DOHH2 (cell line): ENCODE results near the gene KAZALD1.
A peak's percentile ranks its signal among the peaks of the same experiment; 100 is the strongest.

ENCODE experiments used
- H3F3A ChIP-seq: fragments of 200-600 bp; sonication (generic), shearing (Covaris generic); 2 replicates; pipeline ENCODE4 v1.6.0; 2016; ENCODE audit warnings: antibody characterized with exemption, mild to moderate bottlenecking; ENCODE audit not compliant: control insufficient read depth, insufficient read depth
- H3K27ac ChIP-seq: fragments of 200-600 bp; sonication (generic); 2 replicates; pipeline ENCODE4 v1.5.1; 2014; ENCODE audit warnings: low read depth, mild to moderate bottlenecking, low read length, moderate library complexity
- H3K27me3 ChIP-seq: fragments of 200-600 bp; sonication (generic); 2 replicates; pipeline ENCODE4 v1.6.1; 2014; ENCODE audit warnings: mild to moderate bottlenecking, low read length, mixed read lengths; ENCODE audit not compliant: control insufficient read depth
- H3K36me3 ChIP-seq: fragments of 200-600 bp; sonication (generic); 2 replicates; pipeline ENCODE4 v1.6.1; 2014; ENCODE audit warnings: mild to moderate bottlenecking, low read length, moderate library complexity, mixed read lengths; ENCODE audit not compliant: control insufficient read depth
- H3K4me1 ChIP-seq: fragments of 200-600 bp; sonication (generic); 2 replicates; pipeline ENCODE4 v1.6.1; 2014; ENCODE audit warnings: mild to moderate bottlenecking, low read length, mixed read lengths; ENCODE audit not compliant: control insufficient read depth
- H3K4me2 ChIP-seq: fragments of 200-600 bp; sonication (generic); 2 replicates; pipeline ENCODE4 v1.6.0; 2014; ENCODE audit warnings: mild to moderate bottlenecking, low read length, moderate library complexity
- H3K4me3 ChIP-seq: fragments of 200-600 bp; sonication (generic); 2 replicates; pipeline ENCODE4 v1.5.1; 2014; ENCODE audit warnings: mild to moderate bottlenecking, low read length, mixed read lengths
- H3K79me2 ChIP-seq: fragments of 200-600 bp; sonication (generic); 2 replicates; pipeline ENCODE4 v1.6.1; 2014; ENCODE audit warnings: mild to moderate bottlenecking, low read length, mixed read lengths; ENCODE audit not compliant: control insufficient read depth
- H3K9me2 ChIP-seq: fragments of 200-600 bp; sonication (generic); replicated peaks from 2 replicates; pipeline ENCODE4 v1.6.1; 2014; ENCODE audit warnings: mild to moderate bottlenecking, low read length, mixed read lengths; ENCODE audit not compliant: control insufficient read depth
- H3K9me3 ChIP-seq: fragments of 200-600 bp; sonication (generic); 2 replicates; pipeline ENCODE4 v1.6.1; 2014; ENCODE audit warnings: antibody characterized with exemption, low read length, mixed read lengths; ENCODE audit not compliant: control insufficient read depth, insufficient read depth
- H4K20me1 ChIP-seq: fragments of 200-600 bp; sonication (generic); 2 replicates; pipeline ENCODE4 v1.6.0; 2014; ENCODE audit warnings: low read depth, mild to moderate bottlenecking, antibody characterized with exemption, low read length, moderate library complexity; ENCODE audit not compliant: control insufficient read depth, insufficient read depth
- EZH2phosphoT487 ChIP-seq: fragments of 200-600 bp; sonication (generic); IDR thresholded peaks from 2 replicates; pipeline ENCODE4 v1.6.1; 2017; ENCODE audit warnings: borderline replicate concordance, mild to moderate bottlenecking, antibody characterized with exemption, low read length, moderate library complexity, mixed read lengths
- TF ChIP-seq, protein P1 (sequence below): fragments of 200-600 bp; sonication (generic); IDR thresholded peaks from one replicate; pipeline ENCODE4 v1.5.1; 2014; ENCODE audit warnings: antibody characterized with exemption, mild to moderate bottlenecking, low read depth, low read length; ENCODE audit not compliant: poor library complexity, severe bottlenecking

Gene KAZALD1

DNA sequence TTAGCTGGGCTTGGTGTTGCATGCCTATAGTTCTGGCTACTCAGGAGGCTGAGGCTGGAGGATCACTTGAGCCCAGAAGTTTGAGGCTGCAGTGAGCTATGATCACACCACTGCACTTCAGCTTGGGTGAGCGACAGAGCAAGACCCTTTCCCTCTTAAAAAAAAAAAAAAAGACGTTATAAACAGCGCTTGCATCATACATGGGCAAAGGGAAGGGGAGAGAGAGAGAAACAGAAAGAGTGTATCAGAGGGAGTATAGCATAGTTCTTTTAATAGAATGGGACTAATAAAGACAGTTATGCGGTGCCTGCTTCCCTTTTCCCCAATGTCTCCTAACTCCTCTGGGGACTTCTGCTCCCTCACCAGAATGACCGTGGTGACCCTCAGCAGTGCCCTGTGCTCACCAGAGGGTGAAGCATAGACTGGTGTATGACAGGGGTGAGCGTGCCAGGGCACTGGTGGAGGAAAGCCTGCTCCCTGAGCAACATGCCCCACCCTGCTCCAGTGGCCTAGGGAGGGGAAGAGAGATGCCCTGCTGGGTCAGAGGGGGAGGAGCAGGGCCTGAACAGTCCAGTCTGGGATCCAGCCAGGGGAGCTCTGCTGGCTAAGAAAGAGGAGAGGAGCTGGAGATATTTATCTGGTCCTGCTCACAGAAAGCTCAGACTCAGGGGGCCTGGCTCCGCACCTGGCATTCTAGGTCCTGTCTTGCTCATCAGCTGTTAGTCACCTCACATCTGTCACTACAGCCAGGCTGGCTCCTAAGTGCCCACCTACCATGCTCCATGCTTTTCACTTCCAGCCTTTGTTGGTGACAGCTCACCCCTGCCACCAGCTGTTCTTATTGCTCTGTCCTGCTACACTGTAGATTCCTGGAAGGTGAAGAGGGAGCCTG is 33.1 kb upstream of the KAZALD1 start:
- no peaks in the 10 kb centered on the region for H3K79me2 ChIP-seq
- no peaks in the 10 kb centered on the region for H4K20me1 ChIP-seq
- H3K4me3 ChIP-seq, result no peak overlapping the region
- no peaks in the 10 kb centered on the region for H3K9me2 ChIP-seq
- no peak overlapping the region for H3K27ac ChIP-seq
- H3F3A ChIP-seq, result no peaks in the 10 kb centered on the region
- H3K36me3 ChIP-seq, result no peaks in the 10 kb centered on the region
- TF ChIP-seq, protein P1, sequence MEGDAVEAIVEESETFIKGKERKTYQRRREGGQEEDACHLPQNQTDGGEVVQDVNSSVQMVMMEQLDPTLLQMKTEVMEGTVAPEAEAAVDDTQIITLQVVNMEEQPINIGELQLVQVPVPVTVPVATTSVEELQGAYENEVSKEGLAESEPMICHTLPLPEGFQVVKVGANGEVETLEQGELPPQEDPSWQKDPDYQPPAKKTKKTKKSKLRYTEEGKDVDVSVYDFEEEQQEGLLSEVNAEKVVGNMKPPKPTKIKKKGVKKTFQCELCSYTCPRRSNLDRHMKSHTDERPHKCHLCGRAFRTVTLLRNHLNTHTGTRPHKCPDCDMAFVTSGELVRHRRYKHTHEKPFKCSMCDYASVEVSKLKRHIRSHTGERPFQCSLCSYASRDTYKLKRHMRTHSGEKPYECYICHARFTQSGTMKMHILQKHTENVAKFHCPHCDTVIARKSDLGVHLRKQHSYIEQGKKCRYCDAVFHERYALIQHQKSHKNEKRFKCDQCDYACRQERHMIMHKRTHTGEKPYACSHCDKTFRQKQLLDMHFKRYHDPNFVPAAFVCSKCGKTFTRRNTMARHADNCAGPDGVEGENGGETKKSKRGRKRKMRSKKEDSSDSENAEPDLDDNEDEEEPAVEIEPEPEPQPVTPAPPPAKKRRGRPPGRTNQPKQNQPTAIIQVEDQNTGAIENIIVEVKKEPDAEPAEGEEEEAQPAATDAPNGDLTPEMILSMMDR, result no peak
- no peak for TF ChIP-seq EZH2phosphoT487
- H3K27me3 ChIP-seq, result peaks cover 54% of the 10 kb centered on the region
- no peak overlapping the region for H3K4me2 ChIP-seq
- H3K9me3 ChIP-seq, result no peaks in the 10 kb centered on the region
- H3K4me1 ChIP-seq, result peaks cover 33% of the 10 kb centered on the region

DNA sequence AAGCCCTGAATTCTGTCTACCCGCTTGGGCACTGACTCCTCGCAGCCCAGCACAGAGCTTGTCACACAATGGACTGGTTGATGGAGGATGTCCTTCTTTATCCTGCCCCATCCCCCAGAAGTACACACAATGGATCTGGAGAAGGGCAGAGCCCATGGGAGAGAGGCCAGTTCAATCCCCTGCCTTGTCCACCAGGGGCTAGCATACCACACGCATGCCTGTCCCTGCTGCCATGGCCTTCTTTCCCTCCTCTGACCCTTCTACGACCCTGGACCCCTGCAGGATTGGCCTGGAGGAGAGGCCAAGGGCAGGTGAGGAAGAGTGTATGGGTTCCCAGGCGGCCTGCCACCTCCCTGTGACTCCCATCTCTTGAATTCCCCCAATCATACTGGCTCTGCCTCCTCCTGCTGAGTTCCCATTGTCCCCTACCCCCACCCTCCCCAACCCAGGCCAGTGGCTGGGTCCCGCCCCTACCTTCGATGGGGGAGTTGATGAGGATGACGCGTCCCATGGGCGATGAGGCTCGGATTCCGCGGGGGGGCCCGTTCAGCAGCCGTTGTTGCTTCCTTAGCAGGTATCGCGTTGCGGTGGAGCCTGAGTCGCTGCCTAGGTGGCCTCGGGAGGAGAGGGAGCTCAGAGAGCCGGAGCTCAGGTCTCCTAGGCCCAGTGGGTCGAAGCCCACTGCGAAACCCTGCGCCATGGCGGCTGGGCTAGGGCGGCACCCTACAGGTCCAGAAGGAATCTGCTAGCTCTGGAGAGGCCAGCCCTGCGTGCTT is 32.1 kb upstream of the KAZALD1 start:
- Histone ChIP-seq H3F3A (no peaks in the 10 kb centered on the region), H3K9me2 (no peaks in the 10 kb centered on the region), H3K9me3 (no peaks in the 10 kb centered on the region), H3K4me2 (no peak overlapping the region), H3K79me2 (no peaks in the 10 kb centered on the region), H3K4me1 (peaks cover 33% of the 10 kb centered on the region), H3K27me3 (peaks cover 57% of the 10 kb centered on the region), H3K36me3 (no peaks in the 10 kb centered on the region), H4K20me1 (no peaks in the 10 kb centered on the region), H3K4me3 (no peak overlapping the region), H3K27ac (no peak overlapping the region)
- TF ChIP-seq, protein P1, result no peak
- TF ChIP-seq EZH2phosphoT487, result no peak

DNA sequence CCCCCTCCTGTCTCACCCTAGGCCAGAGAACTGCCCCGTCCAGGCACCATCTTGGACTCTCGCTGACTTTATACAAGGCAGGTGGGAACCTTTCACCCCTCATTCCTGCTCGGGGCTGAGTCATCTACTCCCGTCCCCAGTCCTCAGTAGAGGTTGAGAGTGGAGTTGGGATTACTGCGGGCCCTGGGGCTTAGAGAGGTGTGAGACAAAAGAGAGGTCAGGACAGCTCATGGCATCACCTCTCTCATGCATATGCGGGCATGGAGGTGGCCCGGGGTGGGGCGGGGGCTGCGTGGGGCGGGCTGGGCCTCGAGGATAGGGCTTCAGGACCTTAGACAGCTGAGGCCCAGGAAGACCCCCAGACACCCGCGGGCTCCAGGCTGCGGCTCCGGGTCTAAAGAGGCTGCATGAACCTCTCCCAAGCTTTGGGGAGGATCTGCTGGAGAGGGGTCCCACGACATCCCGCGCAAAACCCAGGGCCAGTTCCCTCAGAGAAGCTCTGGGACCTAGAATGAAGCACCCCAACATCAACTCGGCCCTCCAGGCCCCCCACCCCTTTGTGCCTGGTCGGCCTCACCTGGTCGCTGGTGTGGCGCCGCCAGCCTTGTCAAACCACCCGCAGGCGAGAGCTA is 31.2 kb upstream of the KAZALD1 start:
- Histone ChIP-seq H3K4me1 (peaks cover 33% of the 10 kb centered on the region), H3K27ac (no peak overlapping the region)

More for the DNA sequence above, 31.2 kb upstream of the KAZALD1 start:
- Histone ChIP-seq H3K36me3 (no peaks in the 10 kb centered on the region), H3F3A (no peaks in the 10 kb centered on the region), H3K9me3 (no peaks in the 10 kb centered on the region), H3K4me2 (peak overlapping the region; percentile 95), H3K79me2 (no peaks in the 10 kb centered on the region), H3K4me3 (peak overlapping the region; percentile 73), H3K27me3 (peaks cover 63% of the 10 kb centered on the region), H4K20me1 (no peaks in the 10 kb centered on the region), H3K9me2 (no peaks in the 10 kb centered on the region)
- TF ChIP-seq EZH2phosphoT487, result no peak
- TF ChIP-seq, protein P1, result no peak
